Gastroesophageal sphincter (tissue), 3 donors: Measurements from ENCODE around the gene BRD4.

Experiments used
- CTCF ChIP-seq, 4 experiments: fragments of 200-600 bp in 2 of 4; fragments of 450-650 bp in 2 of 4; sonication (generic) in 1 of 4; IDR thresholded peaks; one replicate each; pipeline ENCODE4 v1.5.1; 2017 to 2019; ENCODE audit warnings: antibody characterized with exemption in 4 of 4, mild to moderate bottlenecking in 2 of 4, moderate library complexity in 2 of 4
- EP300 ChIP-seq: sonication (generic); formaldehyde crosslinking; IDR thresholded peaks from one replicate; pipeline ENCODE4 v1.6.1; 2017; ENCODE audit warnings: antibody characterized with exemption, mild to moderate bottlenecking

GRCh38 chr19:15255359-15255990, 76.9 kb downstream of the BRD4 start:
- TF ChIP-seq CTCF (IDR thresholded peaks at IDR 0.05) (no peak), EP300 (no peak)
